GM12878 (cell line): ENCODE measurements around the gene USH2A. TPM values are rescaled to one million over a fixed set of nuclear protein-coding genes. Genes with fewer than 3 reads are reported as not detected.

Experiments used
- ATAC-seq: fragments of 200-7000 bp; cut with Tn5 transposase; 3 replicates; pipeline ENCODE4 v1.9.1; 2020; ENCODE audit warnings: mild to moderate bottlenecking, moderate library complexity
- BruUV-seq: library from RNA; stranded (reverse); fragments of 400-500 nt; replicated peaks from 2 replicates; lab custom pipeline; 2021; lab: Mats Ljungman, UMichigan
- CTCF ChIA-PET: fragments of 300-600 bp; sonication (Branson Sonifier 250); formaldehyde crosslinking; extraction: SDS; loops from one replicate; lab custom pipeline; 2021; ENCODE audit warnings: inconsistent platforms; lab: Yijun Ruan, JAX
- POLR2A ChIA-PET: fragments of 350-600 bp; formaldehyde crosslinking; extraction: SDS; loops from one replicate; lab custom pipeline; 2021; ENCODE audit warnings: inconsistent platforms; lab: Charles Lee
- RAD21 ChIA-PET: fragments of 300-600 bp; sonication (Branson Sonifier 250); formaldehyde crosslinking; loops from one replicate; lab custom pipeline; 2023; ENCODE audit warnings: antibody characterized with exemption; ENCODE audit not compliant: unreplicated experiment; lab: Charles Lee
- SMC1A ChIA-PET: fragments of 300-600 bp; sonication (Branson Sonifier 250); formaldehyde crosslinking; loops from one replicate; lab custom pipeline; 2023; ENCODE audit not compliant: unreplicated experiment, uncharacterized antibody; lab: Charles Lee
- DNase-seq: peaks from one replicate; pipeline ENCODE4 v3.0.0-alpha.2; 2011; ENCODE audit warnings: low read depth, low spot score
- FAIRE-seq: peaks from 3 replicates; lab custom pipeline; 2011; peaks lifted over from hg19 to GRCh38; lab: Jason Lieb, UNC
- H2AFZ ChIP-seq: 2 replicates; pipeline ENCODE4 v1.6.0; 2011; ENCODE audit warnings: low read depth, low read length, control low read depth; ENCODE audit not compliant: control insufficient read depth
- H3K27ac ChIP-seq: 2 replicates; pipeline ENCODE4 v1.5.1; 2011; ENCODE audit warnings: control low read depth; ENCODE audit not compliant: control insufficient read depth, insufficient read depth
- H3K27me3 ChIP-seq, 2 experiments: replicated peaks in 1 of 2; 2 replicates each; pipeline versions ENCODE4 v1.6.0 to v1.6.1; 2011; ENCODE audit warnings: low read length in 1 of 2; ENCODE audit not compliant: control insufficient read depth in 2 of 2, insufficient read depth in 2 of 2
- H3K36me3 ChIP-seq, 2 experiments: 2 replicates each; pipeline ENCODE4 v1.5.1; 2011; ENCODE audit warnings: low read length in 1 of 2; ENCODE audit not compliant: control insufficient read depth in 2 of 2, insufficient read depth in 2 of 2
- H3K4me1 ChIP-seq: 2 replicates; pipeline ENCODE4 v1.6.1; 2011; ENCODE audit warnings: mild to moderate bottlenecking, low read length, moderate library complexity, mixed read lengths; ENCODE audit not compliant: control insufficient read depth, insufficient read depth
- H3K4me2 ChIP-seq: 2 replicates; pipeline ENCODE4 v1.6.0; 2011; ENCODE audit warnings: control low read depth; ENCODE audit not compliant: control insufficient read depth, insufficient read depth
- H3K4me3 ChIP-seq: fragments of 200-600 bp; sonication (generic); 2 replicates; pipeline ENCODE4 v1.5.1; 2016
- H3K79me2 ChIP-seq: 2 replicates; pipeline ENCODE4 v1.6.0; 2011; ENCODE audit warnings: low read length; ENCODE audit not compliant: control insufficient read depth, insufficient read depth
- H3K9ac ChIP-seq: 2 replicates; pipeline ENCODE4 v1.8.0; 2011; ENCODE audit warnings: low read length, control low read depth, mixed read lengths; ENCODE audit not compliant: control insufficient read depth, insufficient read depth
- H3K9me3 ChIP-seq: replicated peaks from 3 replicates; pipeline ENCODE4 v1.5.1; 2011; ENCODE audit warnings: mild to moderate bottlenecking, low read length; ENCODE audit not compliant: control insufficient read depth, insufficient read depth
- H4K20me1 ChIP-seq: 2 replicates; pipeline ENCODE4 v1.6.0; 2011; ENCODE audit not compliant: control insufficient read depth, insufficient read depth
- ASH2L ChIP-seq: fragments of 300-600, 200-600 bp; sonication (generic); IDR thresholded peaks from 2 replicates; pipeline ENCODE4 v1.6.1; 2017; ENCODE audit warnings: low read depth, mild to moderate bottlenecking, borderline replicate concordance
- ATF2 ChIP-seq: IDR thresholded peaks from 2 replicates; pipeline ENCODE4 v1.6.1; 2012; ENCODE audit warnings: low read length, inconsistent platforms
- CREB1 ChIP-seq: IDR thresholded peaks from 2 replicates; pipeline ENCODE4 v1.6.1; 2012; ENCODE audit warnings: low read depth, mild to moderate bottlenecking, inconsistent platforms
- CREM ChIP-seq: IDR thresholded peaks from 2 replicates; pipeline ENCODE4 v1.6.1; 2014; ENCODE audit warnings: antibody characterized with exemption, low read depth
- ETV6 ChIP-seq, 2 experiments: fragments of 450-650 bp in 1 of 2; IDR thresholded peaks in 1 of 2; conservative IDR thresholded peaks in 1 of 2; 2 replicates each; pipeline ENCODE4 v1.6.1; 2014; ENCODE audit warnings: antibody characterized with exemption in 1 of 2, borderline replicate concordance in 1 of 2, low read depth in 1 of 2, mild to moderate bottlenecking in 1 of 2, moderate library complexity in 1 of 2
- IKZF1 ChIP-seq: fragments of 450-650 bp; conservative IDR thresholded peaks from 2 replicates; pipeline ENCODE4 v1.6.1; 2017; ENCODE audit warnings: antibody characterized with exemption, mild to moderate bottlenecking
- KAT2A ChIP-seq: conservative IDR thresholded peaks from 2 replicates; pipeline ENCODE4 v1.6.1; 2011; ENCODE audit warnings: low read depth, low read length; ENCODE audit not compliant: control insufficient read depth
- TCF7 ChIP-seq: IDR thresholded peaks from 2 replicates; pipeline ENCODE4 v1.6.1; 2014; ENCODE audit warnings: antibody characterized with exemption, borderline replicate concordance
- WGBS: methylation state at CpG from one replicate; pipeline ENCODE4 v1.1.6; 2016; ENCODE audit warnings: low lambda C conversion rate; ENCODE audit not compliant: insufficient replicate concordance, insufficient coverage; ENCODE audit errors: missing lambda C conversion rate; 5-methylcytosine and 5-hydroxymethylcytosine counted together
- in situ Hi-C: fragments of 300-500 bp; cut with MboI; formaldehyde crosslinking; loops from 9 replicates; pipeline ENCODE4 v1.14.3; 2018; ENCODE audit warnings: mixed read lengths
- intact Hi-C: fragments of 100-400 bp; cut with micrococcal nuclease; formaldehyde crosslinking; loops from one replicate; pipeline ENCODE4 v1.14.2; 2022; ENCODE audit not compliant: unreplicated experiment
- polyA plus RNA-seq, 11 experiments: library from polyadenylated mRNA; depleted of rRNA in 4 of 11; unstranded in 6 of 11; stranded (reverse) in 5 of 11; fragments of >200 nt; fragmentation: Nextera tagmentation in 4 of 11; fragmentation: Illumina TruSeq in 1 of 11; extraction: Ambion mirVana in 4 of 11; extraction: Trizol in 1 of 11; gene quantifications; 1 replicate in 1 of 11; 2 replicates in 10 of 11; pipeline versions ENCODE4 v1.2.1 to v1.2.3, GENCODE V29; 2011 to 2016; ENCODE audit warnings: inconsistent platforms in 2 of 11, missing spikeins in 2 of 11, low read depth in 1 of 11
- total RNA-seq, 4 experiments: library from RNA; depleted of rRNA in 3 of 4; stranded (reverse); fragments of >200 nt in 3 of 4; fragmentation: Illumina TruSeq in 1 of 4; extraction: Trizol in 1 of 4; gene quantifications; 2 replicates each; pipeline versions ENCODE4 v1.2.1 to v1.2.3, GENCODE V29; 2013 to 2021

USH2A gene
- total and polyA plus RNA-seq, 10 of the 15 experiments (the other 5 are each of a cell fraction or from before 2014, with no cell fraction given) = under 0.01 to 0.20 (median 0.01) TPM; not detected in 2

GRCh38 chr1:216123446-216124191, 299.6 kb downstream of the USH2A start:
- no peak for ATAC-seq
- CTCF ChIA-PET = interaction anchor here (0.6 to 1.4 kb wide), 2 partner anchors 9 to 142 kb away, joined by 3 to 5 read pairs; no protein-coding TSS in a partner anchor

More at GRCh38 chr1:216123446-216124191, 299.6 kb downstream of the USH2A start:
- RAD21 ChIA-PET = no interaction called here
- Histone ChIP-seq H3K4me2 (no peak overlapping the region), H3K4me3 (no peak overlapping the region), H3K36me3 (no peaks in the 10 kb centered on the region), H2AFZ (no peak overlapping the region), H3K27me3 (no peaks in the 10 kb centered on the region), H3K9me3 (no peaks in the 10 kb centered on the region), H3K27ac (no peak overlapping the region), H3K79me2 (no peaks in the 10 kb centered on the region), H3K4me1 (no peaks in the 10 kb centered on the region), H3K9ac (no peak overlapping the region), H4K20me1 (no peaks in the 10 kb centered on the region)
- intact Hi-C loops = no loop called here
- WGBS = 0% methylated on average over 2 of the region's 2 CpGs
- TF ChIP-seq ETV6 (conservative IDR thresholded peaks at IDR 0.05 in 1 of 2, IDR thresholded peaks at IDR 0.05 in 1 of 2; ENCODE audit: borderline replicate concordance in 1 of 2, low read depth in 1 of 2) (no peak), ATF2 (no peak), KAT2A (no peak), IKZF1 (no peak), CREM (no peak), ASH2L (no peak), CREB1 (no peak), TCF7 (no peak)
- no peak for FAIRE-seq
- POLR2A ChIA-PET = no interaction called here
- no peak for DNase-seq
- in situ Hi-C loops = no loop called here
- BruUV-seq = no TSS peak
- SMC1A ChIA-PET = interaction anchor here (0.7 to 1.2 kb wide), 3 partner anchors 13 to 123 kb away, joined by 3 to 4 read pairs (median 3); no protein-coding TSS in a partner anchor
